ENCODE results near the gene CLTB.

CLTB gene

DNA sequence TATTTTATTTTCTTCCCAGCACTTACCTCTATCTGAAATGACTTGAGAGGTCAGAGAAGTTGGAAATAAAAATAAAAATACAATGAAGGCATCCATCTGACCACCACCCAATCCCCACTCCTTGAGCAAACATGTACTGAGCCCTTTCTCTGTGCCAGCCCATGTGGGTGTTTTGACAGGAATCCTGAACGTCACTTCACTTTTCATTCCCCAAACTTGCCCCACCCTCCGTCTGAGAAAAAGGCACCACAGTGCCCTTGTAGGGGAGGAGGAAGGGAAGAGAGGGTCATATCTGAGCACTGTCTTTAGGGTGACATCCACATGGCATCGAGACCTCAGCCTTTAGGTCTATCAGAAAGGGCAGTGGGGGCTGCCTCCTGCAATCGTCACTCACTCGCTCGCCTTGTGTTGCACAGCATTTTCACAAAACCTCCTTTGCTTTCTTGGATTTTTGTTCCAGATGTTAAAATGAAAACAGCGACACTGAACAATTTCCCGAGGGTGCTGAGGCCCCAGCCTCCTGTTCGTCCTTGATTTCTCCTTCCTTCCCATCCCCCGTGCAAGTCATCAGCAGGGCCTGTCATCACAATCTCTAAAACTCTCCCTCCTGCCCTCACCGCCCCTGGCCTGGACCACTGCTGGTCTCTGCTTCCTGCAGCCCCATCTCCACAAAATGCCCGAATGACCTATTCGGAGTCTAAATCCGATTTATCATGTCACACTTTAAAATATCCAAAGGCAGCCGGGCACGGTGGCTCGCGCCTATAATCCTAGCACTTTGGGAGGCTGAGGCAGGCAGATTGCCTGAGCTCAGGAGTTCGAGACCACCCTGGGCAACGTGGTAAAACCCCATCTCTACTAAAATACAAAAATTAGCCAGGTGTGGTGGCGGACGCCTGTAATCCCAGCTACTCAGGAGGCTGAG, 14.8 kb downstream of the CLTB start:
- no peak for DNase-seq (ENCODE audit: low spot score)

DNA sequence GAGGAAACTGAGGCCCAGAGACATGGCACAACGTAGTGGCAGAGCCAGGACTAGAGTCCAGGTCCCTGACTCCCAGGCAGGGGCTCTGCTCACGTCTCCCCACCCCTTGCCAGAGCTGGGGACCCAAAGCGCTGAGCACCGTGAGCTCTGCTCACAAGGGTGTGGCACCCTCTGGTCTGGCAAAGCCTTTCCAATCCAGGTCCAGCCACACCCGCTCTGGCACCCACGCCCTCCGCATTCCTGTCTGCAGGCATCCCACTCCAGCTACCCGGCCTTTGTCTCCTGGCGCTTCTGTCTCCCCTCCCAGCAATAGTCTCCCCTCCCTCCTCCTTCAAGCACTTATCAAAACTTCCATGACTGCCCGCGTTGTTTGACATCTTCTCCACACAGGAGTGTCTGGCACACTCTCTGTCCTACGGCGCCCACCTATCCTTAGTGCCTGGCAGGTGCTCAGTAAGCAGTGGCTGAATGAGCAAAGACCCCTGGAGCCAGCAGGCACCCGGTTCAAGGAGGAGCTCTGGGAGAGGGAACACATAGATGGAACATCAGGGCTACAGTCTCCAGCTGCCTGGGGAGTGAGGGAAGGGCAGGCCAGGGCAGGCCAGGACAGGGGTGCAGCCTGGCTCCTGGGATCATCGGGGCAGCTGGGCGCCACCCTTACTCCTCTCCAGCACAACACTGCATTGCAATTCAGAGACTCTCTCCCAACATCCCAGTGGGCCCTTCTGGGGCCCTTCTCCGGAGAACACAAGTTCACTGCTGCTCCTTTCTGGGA, 15.8 kb downstream of the CLTB start:
- DNase-seq (ENCODE audit: low spot score), result no peak

DNA sequence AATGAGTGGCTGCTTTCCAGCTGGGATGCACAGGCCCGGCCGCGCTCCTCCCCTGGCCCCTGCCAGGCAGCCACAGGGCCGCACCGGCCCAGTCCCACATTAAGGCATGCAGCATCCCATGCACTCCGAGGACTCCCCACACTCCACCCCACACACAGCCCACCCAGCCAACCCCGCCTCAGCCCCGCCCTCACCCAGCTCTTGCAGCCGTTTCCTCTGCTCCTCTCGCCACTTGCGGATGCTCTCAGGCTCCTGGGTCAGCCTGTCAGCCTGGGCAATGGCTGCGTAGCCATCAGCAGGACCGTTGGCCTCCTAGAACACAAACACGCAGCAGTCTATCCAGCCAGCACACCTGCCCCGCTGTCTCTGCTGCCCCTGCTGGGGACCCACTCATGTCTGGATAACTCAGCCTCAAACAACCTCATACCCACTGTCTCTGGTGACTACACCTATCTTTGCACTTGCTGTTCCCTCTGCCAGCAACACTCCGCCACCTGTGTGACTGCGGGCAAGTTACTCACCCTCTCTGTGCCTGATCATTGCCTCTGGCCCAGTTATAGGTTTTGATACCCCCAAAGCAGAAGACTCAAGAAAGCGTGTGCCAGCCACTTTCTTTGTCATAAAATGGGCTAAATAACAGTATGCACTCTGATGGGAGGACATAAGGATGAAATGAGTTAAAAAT, 18.5 kb downstream of the CLTB start:
- DNase-seq (ENCODE audit: low spot score), result no peak

DNA sequence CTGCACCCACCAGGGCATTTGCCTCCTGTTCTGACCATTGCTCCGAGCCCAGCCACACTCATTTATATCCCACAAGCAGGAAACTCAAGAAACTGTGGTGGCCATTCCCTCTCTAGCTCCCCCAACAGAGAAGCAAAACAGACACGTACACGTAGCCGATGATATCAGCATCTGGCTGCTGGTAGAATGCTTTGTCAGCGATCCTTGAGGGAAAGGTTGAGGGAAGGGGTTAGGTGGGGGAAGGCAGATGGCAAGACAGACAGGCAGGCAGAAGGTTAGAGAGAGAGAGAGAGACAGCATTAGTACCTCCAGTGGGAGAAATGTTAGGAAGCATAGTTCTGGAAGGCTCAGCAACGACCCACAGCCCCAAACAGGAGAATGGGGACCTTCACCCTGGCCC, 20.0 kb downstream of the CLTB start:
- DNase-seq (ENCODE audit: low spot score), result no peak

DNA sequence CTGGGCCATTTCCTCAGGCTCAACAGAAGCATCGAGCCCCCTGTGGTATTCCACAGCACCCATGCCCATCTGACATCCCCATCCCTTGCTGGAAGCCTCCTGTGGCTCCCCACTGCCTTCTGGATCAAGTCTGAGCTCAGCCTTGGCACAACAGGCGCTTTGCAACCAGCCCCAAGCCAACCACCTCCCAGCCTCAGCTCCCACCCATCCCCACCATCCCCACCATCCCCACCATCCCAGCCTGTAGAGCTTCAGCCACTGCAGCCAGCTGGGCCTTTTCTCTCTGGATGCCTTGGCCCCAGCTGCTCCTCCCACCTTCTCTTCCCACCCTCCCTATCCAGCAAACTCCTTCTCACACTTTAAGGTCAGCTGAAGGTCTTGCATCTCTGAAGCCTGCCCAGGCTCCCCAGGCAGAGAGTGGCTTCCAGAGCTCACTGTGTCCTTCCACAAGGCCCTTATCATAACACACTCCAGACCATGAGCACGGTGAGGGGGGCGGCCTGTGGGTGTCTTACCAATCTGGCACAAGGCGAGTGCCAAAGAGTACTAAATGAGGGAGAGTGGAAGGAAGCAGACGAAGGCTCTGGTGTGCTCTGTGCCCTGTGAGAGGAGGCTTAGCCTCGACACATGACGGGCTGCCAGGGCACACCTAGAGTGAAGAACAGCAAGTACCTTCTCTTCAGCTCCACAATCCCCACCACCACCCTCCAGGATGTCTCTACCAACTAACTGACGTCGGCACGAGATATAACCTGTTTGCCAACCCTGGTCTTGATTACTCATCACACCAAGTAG, 21.3 kb downstream of the CLTB start:
- no peak for DNase-seq (ENCODE audit: low spot score)

DNA sequence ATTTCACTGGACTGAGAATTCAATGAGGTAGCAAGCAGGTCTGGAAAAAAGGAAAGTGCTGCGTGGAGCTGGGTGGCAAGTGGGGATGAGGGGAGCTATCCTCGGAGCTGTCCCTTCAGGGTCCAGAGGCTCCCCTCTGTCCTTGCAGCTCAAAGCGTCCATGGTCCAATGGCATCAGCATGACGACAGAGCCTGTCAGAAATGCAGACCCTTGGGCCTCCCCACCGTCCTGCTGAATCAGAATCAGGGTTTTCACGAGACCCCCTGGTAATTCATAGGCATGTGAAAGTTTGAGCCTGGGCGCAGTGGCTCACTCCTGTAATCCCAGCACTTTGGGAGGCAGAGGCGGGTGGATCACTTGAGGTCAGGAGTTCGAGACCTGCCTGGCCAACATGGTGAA, 22.2 kb downstream of the CLTB start:
- no peak for DNase-seq (ENCODE audit: low spot score)

DNA sequence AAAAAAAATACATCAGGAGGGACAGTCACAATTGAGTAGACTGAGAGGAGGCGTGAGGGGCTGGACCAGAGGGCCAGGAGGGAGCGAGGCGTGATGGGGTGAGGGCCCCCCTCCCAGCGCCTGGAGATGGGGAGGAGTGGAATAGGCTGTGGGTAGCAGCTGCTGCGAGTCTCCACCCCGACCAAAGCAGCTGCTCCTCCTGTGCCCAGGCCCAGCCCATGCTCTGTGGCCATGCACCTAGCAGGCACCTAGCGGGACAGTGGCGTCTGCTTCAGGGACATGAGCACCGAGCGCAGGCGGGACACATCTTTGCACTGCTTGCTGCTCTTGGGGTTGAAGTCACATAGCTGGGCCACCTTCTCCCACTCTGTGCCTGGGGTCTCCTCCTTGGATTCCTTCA, 23.8 kb downstream of the CLTB start:
- DNase-seq (ENCODE audit: low spot score), result no peak

DNA sequence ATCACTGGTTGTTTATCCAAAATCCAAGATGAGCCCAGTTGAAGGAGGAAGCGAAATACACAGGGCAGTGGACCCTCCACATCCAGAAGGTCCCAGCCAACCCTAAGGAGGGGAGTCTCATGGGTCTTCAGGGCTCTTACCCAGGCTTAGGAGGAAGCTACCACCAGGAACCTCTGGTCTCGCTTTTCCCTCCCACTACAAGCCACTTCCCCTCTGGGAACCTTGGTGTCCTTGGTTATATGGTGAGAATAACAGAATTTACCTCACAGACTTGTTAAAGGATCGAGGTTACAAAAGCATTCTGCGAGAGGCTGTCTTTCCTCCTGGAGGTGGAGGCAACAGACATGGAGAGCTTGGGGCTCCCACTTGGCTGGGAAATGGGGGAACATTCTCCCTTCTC, 24.3 kb downstream of the CLTB start:
- DNase-seq (ENCODE audit: low spot score), result no peak

DNA sequence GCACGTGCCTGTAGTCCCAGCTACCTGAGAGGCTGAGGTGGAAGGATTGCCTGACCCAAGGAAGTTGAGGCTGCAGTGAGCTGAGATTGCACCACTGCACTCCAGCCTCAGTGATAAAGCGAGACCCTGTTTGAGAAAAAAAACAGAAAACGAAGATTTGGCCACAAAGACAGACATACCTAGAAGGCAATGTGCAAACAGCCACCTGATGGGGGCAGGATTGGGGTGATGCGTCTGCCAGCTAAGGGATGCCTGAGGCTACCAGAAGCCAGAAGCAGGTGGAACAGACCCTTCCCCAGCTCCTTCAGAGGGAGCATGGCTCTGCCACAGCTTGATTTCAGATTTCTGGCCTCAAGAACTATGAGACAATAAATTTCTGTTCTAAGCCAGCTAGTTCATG, 24.9 kb downstream of the CLTB start:
- DNase-seq (ENCODE audit: low spot score), result no peak

DNA sequence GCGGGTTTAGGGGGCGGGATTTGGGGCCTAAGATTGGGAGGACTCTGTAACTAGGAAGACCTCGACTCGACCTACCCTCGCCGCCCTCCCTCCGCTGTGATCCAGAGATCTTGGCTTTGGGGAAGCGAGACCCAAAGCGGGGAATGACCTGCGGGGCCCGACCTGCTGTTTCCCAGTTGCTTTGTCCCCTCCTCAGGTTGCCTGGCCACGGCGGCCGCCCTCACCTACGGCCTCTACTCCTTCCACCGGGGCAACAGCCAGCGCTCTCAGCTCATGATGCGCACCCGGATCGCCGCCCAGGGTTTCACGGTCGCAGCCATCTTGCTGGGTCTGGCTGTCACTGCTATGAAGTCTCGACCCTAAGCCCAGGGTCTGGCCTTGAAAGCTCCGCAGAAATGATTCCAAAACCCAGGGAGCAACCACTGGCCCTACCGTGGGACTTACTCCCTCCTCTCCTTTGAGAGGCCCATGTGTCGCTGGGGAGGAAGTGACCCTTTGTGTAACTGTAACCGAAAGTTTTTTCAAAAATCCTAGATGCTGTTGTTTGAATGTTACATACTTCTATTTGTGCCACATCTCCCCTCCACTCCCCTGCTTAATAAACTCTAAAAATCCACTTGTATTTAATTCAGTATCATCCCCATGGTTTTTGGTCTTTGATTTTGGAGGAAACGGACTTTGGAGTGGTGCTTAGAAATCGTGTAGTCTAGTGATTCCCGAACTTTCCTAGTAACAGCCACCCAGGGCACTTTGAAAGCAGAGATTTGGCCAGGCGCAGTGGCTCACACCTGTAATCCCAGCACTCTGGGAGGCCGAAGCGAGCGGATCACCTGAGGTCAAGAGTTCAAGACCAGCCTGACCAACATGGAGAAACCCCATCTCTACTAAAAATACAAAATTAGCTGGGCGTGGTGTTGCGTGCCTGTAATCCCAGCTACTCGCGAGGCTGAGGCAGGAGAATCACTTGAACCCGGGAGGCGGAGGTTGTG, 26.9 kb downstream of the CLTB start:
- DNase-seq (ENCODE audit: low spot score), result no peak

DNA sequence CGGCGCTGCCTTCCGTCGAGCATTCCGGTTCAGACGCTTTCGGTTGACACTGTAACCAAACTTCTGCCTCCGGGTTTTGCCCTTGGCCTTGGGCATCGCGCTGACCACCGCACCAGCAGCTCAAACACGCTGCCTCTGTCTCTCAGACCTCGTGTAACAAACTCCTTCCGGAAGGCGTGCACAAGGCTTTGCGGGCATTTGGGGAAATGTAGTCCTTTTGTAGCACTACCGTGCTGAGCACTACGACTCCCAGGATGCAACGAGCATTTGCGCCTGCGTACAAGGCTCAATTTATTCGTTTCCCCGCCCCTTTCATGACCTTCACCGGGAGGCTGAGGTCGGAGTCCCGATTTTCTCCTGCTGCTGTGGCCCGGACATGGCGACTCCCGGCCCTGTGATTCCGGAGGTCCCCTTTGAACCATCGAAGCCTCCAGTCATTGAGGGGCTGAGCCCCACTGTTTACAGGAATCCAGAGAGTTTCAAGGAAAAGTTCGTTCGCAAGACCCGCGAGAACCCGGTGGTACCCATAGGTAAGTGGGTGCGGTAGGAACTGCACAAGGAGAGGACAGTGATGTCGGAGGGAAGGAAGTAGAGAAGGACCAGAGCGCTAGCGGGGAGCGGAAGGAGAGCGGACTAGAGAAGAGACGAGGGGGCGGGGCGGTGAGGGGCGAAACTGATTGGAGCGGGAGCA, 27.8 kb downstream of the CLTB start, which contains the start of the genes HIGD2A and NOP16:
Gene HIGD2A (plus strand): TSS at position 308 of the 691 bp plus-strand sequence. CDS start 69 bp downstream, at position 377.
Gene NOP16 (minus strand): TSS at position 155 of the 691 bp plus-strand sequence. CDS start 59 bp downstream, at position 96.
- DNase-seq (ENCODE audit: low spot score), result peak; percentile 99

DNA sequence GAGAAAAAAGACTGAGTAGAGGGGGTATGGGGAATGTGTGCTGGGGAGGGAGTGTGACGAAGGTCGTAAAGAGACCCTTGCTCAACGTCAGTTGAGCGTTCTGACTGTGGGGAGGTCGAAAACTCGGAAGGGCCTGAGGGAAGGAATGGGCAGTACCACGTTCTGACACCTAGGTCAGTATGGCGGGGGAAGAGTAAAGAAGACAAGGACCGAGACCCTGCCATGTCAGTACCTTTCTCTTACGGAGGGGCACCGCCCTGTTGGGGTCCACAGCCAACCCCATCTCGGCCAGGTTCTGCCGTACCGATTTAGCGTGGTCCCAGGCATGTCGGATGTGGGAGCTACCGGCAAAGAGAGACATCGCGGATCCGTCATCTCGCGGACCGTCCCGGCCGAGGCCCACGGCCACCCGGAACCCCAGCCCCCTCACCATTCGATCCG, 28.3 kb downstream of the CLTB start:
- no peak for DNase-seq (ENCODE audit: low spot score)

DNA sequence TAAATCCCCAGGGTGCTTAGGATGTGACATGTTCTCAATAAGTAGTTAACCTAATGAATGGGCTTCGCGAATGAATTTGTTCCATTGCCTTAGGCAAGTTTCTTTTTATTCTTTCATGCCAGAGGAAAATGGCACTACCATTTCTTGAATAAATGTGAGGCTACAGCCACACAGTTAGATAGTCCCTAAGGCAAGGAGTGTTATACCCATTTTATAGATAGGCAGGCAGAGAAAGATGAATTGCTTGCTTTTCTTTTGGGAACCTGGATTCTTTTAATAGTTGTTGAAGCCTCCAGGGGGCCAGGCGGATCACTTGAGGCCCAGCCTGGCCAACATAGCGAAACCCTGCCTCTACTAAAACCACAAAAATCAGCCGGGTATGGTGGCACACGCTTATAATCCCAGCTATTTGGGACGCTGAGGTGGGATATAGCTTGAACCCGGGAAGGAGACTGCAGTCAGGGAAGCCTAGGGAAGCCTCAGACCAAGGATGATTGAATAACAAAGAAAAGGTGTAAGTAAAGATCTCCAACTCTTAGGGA, 28.9 kb downstream of the CLTB start:
- peak; percentile 13 for DNase-seq (ENCODE audit: low spot score)

DNA sequence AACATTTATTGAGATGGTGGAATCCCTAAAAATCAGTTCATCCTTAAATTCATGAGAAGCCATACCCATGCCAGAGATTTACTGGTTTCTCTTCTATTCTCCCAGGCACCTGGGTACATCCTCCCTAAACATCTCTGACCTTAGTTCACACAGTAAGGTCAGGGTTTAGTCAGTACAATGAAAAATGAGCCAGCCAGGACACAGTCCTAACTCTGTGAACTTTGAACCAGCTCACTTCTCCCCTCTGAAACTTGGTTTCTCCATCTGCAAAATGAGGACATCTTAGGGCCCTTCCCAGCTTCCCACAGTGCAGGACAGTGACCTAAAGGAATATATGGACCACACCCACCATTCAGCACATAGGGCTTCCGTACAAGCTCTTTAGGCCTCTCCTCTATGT, 29.8 kb downstream of the CLTB start:
- no peak for DNase-seq (ENCODE audit: low spot score)

DNA sequence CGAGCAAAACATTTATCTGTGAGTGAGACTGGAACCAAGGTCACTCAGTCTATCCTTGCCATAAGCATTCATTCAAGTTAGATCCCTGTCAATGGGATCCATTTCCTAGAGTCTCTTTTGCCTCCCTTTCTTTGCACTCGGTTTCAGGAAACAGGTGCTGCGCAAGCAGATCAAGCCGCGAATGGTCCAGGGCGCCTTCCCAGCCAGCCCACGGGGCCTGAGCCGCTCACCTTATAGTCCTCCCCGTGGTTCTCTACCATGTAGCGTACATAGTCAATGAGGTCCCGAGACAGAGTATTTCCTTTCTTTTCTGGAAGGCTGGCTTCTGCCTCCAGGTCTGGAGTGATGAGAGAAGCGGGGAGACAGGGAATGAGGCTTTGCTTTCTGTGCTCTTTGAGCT, 31.3 kb downstream of the CLTB start:
- no peak for DNase-seq (ENCODE audit: low spot score)

DNA sequence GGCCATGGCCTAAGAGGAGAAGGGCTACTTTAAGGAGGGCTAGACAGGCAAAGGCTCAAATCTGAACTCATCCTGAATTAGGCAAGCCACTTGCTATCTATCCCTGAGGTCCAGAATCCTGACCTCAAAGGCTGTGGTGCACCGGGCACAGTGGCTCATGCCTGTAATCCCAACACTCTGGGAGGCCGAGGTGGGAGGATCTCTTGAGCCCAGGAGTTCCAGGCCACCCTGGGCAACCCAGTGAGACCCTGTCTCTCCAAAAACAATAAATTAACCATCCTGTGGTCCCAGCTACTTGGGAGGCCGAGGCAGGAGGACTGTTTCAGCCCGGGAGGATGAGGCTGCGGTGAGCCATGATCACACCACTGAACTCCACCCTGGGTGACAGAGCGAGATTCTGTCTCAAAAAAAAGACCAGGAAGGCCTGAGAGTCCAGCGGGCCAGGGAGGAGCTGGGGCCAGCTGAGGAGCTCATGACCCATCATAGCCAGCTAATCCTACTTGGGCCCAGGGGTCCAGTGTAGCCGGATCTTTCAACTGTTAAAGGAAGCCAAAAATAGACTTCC, 31.9 kb downstream of the CLTB start:
- DNase-seq (ENCODE audit: low spot score), result no peak

DNA sequence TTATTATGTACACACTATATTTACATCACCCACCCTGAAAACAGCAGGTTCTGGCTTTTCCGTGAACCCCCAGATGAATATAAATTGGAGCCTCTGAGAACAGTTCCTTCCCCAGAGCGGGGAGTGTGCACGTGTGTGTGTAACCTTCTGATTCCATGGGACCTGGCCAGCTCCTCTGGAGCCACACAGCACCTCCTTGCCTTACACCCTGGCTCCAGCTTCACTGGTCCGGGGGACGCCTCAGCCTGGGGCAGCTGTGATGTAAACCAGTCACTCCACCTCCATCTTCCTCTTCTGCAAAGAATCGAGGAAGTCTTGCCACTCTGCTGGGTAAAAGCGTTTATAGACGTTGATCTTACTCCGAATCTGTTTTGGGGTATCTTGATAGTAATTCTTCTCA, 32.4 kb downstream of the CLTB start:
- no peak for DNase-seq (ENCODE audit: low spot score)

DNA sequence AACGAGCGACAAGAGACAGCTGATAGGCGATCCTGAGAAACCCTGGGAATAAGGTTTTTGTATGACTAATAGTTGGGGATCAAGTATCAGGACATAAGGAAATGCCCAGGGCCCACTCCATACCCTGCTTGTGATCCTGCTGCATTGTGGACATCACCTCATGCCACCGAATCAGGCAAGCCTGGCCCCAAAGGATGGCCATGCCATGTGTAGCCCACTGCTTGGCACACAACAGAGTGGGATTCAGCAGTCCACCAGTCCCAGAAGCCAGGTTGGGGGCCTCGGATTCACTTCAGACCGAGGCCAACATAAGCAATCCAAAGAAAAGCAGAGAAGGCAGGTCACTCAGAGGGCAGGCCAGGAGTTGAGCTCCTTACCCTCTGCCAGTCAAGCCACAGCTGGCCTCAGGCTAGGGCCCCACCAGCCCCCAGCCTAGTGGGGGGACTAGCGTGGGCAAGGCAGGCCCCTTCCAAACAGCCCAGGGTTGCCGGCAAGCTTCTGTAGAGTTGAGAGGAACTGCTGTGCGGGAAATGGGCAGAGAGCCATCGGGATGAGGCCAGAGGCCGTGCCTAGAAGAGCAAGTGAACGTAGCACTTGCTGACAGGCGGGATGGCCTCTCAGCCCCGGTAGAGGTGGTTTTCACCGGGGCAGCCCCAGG, 33.0 kb downstream of the CLTB start:
- no peak for DNase-seq (ENCODE audit: low spot score)

DNA sequence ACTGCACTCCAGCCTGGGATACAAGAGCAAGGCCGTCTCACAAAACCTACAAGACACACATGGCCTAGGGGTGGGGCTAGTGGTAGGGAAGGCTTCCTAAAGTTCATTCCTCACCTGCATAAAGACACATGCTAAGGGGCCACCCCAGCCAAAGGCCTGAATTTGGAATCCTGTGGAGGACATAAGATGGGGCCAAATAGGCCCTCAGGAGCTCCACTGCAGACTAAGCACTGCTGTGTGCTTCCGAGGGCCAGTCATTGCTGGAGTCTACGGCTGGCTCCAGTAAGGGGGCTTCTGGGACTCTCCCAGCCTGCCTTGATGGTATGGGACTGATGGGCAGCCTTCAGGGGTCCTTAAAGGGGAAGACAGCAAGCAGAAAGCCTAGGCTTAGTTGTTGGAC, 33.6 kb downstream of the CLTB start:
- no peak for DNase-seq (ENCODE audit: low spot score)
